ENCODE data around the gene KCNK6. TPM values are rescaled to one million over a fixed set of nuclear protein-coding genes. Genes with fewer than 3 reads are reported as not detected.
A peak's percentile ranks its signal among the peaks of the same experiment; 100 is the strongest.

The KCNK6 gene
- total RNA-seq, 1 experiment from 2014 or later: 6.5 TPM

GRCh38 chr19:38374332-38375097 is 54.9 kb downstream of the KCNK6 start, which contains the start of gene PSMD8:
PSMD8 (plus strand) TSS chr19:38374571; CDS start chr19:38374602, 31 bp downstream.
- Histone ChIP-seq H3K23ac (ENCODE audit: insufficient read length, low read depth, low read length) (no peak within 1 kb of the TSS), H2AFZ (ENCODE audit: low read length) (no peak within 1 kb of the TSS), H3K4ac (ENCODE audit: low read depth, low read length) (no peak within 1 kb of the TSS), H2BK120ac (ENCODE audit: low read depth, low read length, poor library complexity, severe bottlenecking) (no peak within 1 kb of the TSS), H3K4me2 (ENCODE audit: insufficient read depth, insufficient read length, low read length) (peak within 1 kb of the TSS; percentile 92), H4K8ac (replicated peaks; ENCODE audit: insufficient read length, low read depth, low read length) (no peak within 1 kb of the TSS), H2BK20ac (ENCODE audit: low read depth, low read length, poor library complexity, severe bottlenecking) (no peak within 1 kb of the TSS), H4K20me1 (ENCODE audit: control insufficient read depth, insufficient read depth, insufficient read length) (peaks cover 3% of the 10 kb centered on the region), H3K9me3 (ENCODE audit: control insufficient read depth, low read depth, low read length) (no peaks in the 10 kb centered on the region), H3K4me1 (ENCODE audit: insufficient read depth, low read length) (no peaks in the 10 kb centered on the region), H3K56ac (ENCODE audit: insufficient read length, low read depth, low read length) (no peak within 1 kb of the TSS), H3K27me3 (ENCODE audit: insufficient read depth, low read length) (no peaks in the 10 kb centered on the region), H2AK5ac (ENCODE audit: insufficient read length, low read length) (no peak within 1 kb of the TSS), H3K9ac (ENCODE audit: extremely low read depth, insufficient read length, low read length) (peak within 1 kb of the TSS; percentile 96), H2BK5ac (ENCODE audit: insufficient read length, low read length) (no peak within 1 kb of the TSS), H3K14ac (ENCODE audit: insufficient read depth, low read length) (peak within 1 kb of the TSS; percentile 94), H3T11ph (ENCODE audit: low read length) (no peak within 1 kb of the TSS), H3K79me1 (ENCODE audit: insufficient read depth, low read depth, low read length, poor library complexity, severe bottlenecking) (peaks cover 12% of the 10 kb centered on the region), H3K79me2 (ENCODE audit: insufficient read depth, low read length) (peaks cover 16% of the 10 kb centered on the region; the same call in 1 of the 2 replicates), H3K23me2 (ENCODE audit: insufficient read length, low read depth, low read length, poor library complexity, severe bottlenecking) (peaks cover 12% of the 10 kb centered on the region), H2BK12ac (ENCODE audit: insufficient read length, low read depth, low read length) (no peak within 1 kb of the TSS), H3K27ac (ENCODE audit: insufficient read length, low read depth, low read length) (peak within 1 kb of the TSS; percentile 37), H4K91ac (ENCODE audit: insufficient read length, low read depth, low read length) (no peak within 1 kb of the TSS), H4K5ac (ENCODE audit: insufficient read length, low read depth, low read length) (no peak within 1 kb of the TSS), H2BK15ac (ENCODE audit: low read depth, low read length) (no peak within 1 kb of the TSS), H3K18ac (ENCODE audit: insufficient read length, low read depth, low read length) (peak within 1 kb of the TSS; percentile 88)
- H3K27me3 Mint-ChIP-seq (ENCODE audit: low read depth): peaks cover 30% of the 10 kb centered on the region
- H3K9me3 Mint-ChIP-seq: no peaks in the 10 kb centered on the region
- no CpG with 5 or more reads among the region's 65 CpGs for WGBS (ENCODE audit: extremely low coverage, insufficient read length, low lambda C conversion rate)
- peaks cover 14 to 18% of the 10 kb centered on the region in 2 experiments for H3K4me1 Mint-ChIP-seq
- H3K4me3 Mint-ChIP-seq: peak within 1 kb of the TSS; percentile 99
- H3K36me3 Mint-ChIP-seq (ENCODE audit: insufficient read depth in 1 of 3, low read depth in 3 of 3): peaks cover 12 to 23% (median 14%) of the 10 kb centered on the region in 3 experiments; a peak in 6 of 7 replicates
- H3K27ac Mint-ChIP-seq: peak within 1 kb of the TSS; percentile 80 to 99 (median 96)
- peak; percentile 37; the same call in 1 of the 3 replicates for TF ChIP-seq CTCF (conservative IDR thresholded peaks at IDR 0.05)
- peak; percentile 99 for DNase-seq

Measured in H9 (cell line).